HG03469 (cell line): Measurements from ENCODE around the gene TOMM20.

Source experiments
- ATAC-seq: cut with Tn5 transposase; IDR thresholded peaks from one replicate; pipeline ENCODE4 v1.9.1; 2021; ENCODE audit warnings: mild to moderate bottlenecking, moderate library complexity, moderate number of reproducible peaks; ENCODE audit not compliant: unreplicated experiment

The TOMM20 gene

DNA sequence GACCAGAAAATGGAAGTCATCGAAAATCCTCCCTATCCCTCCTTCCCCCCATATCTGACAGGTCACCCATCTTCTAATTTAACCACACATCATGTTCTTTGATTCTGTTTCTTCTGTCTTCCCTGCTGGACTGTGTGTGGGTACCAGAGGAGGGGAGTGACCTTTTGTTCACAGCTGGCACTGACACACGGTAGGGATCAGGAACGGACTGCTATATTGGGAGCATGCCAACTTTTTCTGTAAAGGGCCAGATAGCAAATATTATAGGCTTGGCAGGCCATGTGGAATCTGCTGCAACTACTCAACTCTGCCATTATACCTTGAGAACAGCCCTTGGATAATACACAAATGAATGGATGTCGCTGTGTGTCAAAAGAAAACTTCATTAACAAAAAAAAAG lies 7.5 kb upstream of the TOMM20 start:
- ATAC-seq, result no peak

DNA sequence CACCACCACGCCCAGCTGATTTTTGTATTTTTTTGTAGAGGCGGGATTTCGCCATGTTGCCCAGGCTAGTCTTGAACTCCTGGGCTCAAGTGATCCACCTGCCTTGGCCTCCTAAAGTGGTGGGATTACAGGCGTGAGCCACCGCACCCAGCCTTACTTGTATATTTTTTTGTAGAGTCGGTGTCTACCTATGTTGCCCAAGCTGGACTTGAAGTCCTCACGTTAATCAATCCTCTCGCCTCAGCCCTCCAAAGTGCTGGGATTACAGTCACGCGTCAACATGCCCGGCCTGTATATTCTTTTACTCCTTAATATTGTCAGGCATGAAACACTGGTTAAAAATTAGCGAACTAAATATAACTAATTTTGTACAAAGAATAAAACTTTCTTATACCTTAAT lies 5.5 kb upstream of the TOMM20 start:
- ATAC-seq, result no peak

DNA sequence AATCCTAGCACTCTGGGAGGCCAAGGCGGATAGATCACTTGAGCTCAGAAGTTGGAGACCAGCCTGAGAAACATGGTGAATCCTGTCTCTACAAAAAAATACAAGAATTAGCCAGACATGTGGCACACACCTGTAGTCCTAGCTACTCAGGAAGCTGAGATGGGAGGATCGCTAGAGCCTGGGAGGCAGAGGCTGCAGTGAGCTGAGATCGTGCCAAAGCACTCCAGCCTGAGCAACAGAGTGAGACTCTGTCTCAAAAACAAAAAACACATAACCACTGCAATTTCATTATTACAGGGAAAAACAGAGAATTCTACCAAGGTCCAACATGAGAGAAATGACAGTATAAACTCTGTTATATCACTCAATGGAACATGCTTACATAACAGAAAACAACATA lies 4.4 kb upstream of the TOMM20 start:
- ATAC-seq, result no peak

DNA sequence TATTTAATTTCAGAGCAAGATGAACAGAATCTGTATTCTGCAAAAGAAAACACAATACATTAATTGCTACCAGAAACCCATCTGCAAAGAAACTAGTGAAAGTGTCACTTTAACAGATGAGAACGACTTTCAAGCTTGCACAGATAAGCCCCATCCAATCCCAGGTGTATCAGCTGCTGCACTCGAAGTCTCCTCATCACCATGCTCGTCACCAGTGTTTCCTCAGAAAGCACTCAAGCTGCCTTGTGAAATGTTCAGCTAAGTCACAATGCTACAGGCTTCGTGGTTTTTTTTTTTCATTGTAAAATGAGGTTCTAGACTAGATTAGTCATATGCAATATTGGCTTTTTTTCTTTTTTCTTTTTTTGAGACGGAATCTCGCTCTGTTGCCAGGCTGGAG lies 3.3 kb upstream of the TOMM20 start:
- ATAC-seq, result no peak

DNA sequence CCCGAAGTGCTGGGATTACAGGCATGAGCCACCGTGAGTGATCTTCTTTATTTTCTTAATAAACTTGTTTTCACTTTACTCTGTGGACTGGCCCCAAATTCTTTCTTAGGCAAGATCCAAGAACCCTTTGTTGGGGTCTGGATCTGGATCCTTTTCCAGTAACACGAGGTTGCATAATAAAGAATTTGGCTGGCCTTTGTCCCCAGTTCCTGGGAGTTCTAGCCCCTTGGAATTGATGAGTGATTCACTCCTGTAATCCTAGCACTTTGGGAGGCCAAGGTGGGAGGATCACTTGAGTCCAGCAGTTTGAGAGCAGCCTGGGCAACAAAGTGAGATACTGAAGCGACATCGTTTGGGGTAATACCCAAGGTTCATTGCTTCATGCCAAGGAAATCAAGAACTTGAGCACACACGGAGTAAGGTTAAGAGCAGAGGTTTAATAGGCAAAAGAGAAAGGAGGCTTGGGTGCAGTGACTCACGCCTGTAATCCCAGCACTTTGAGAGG lies 2.2 kb upstream of the TOMM20 start:
- no peak for ATAC-seq

DNA sequence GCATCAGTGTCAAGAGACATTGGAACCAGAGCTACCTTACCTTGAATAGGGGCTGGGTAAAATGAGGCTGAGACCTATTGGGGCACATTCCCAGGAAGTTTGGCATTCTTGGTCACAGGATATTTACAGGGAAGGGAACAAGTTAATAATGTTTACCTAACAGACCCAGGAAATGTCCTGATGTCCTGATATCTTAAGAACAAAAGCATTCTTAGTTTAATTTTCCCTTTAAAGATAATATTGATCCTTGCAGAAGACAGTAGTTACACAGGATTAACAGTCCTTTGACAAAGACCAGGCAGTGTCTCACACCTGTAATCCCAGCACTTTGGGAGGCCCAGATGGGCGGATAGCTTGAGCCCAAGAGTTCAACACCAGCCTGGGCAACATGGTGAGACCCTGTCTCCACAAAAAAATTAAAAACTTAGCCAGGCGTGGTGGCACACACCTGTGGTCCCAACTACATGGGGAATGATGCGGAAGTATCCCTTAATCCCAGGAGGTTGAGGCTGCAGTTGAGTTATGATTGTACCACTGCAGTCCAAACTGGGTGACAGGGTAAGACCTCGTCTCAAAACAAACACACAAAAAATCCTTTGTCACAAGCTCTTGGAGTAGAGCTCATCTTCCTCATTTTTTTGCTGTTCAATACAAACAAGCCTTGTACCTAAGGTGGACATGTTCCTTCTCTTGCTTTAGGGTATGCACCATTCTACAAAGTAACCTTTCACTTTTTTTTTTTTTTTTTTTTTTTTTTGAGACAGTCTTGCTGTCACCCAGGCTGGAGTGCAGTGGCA lies 1.3 kb upstream of the TOMM20 start:
- no peak for ATAC-seq

DNA sequence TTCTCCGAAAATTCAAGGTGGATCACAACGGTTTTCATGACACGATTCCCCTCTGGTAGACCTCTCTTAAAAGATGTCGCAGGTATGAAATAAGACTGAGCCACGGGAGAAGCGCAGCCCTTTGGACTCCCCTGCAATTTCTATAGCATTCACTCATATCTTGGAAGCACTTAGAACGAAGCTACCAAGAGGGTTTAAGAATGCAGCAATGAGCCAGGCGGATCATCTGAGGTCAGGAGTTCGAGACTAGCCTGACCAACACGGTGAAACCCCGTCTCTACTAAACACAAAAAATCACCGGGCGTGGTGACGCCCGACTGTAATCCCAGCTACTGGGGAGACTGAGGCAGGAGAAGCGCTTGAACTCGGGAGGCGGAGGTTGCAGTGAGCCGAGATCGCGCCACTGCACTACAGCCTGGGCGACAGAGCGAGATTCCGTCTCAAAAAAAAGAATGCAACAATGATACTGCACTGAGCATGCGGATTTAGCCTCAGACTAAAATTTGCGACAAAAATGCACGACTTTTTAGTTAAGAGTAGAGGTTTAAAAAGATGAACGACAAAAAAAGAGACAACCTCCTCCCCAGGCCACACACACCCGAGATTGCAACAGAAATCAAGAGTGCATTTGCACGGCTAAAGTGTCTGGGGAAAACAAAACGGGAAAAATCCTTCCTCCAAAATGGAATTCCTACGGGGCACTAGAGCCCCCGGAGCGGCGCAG lies 743 bp downstream of the TOMM20 start:
- ATAC-seq, result no peak

DNA sequence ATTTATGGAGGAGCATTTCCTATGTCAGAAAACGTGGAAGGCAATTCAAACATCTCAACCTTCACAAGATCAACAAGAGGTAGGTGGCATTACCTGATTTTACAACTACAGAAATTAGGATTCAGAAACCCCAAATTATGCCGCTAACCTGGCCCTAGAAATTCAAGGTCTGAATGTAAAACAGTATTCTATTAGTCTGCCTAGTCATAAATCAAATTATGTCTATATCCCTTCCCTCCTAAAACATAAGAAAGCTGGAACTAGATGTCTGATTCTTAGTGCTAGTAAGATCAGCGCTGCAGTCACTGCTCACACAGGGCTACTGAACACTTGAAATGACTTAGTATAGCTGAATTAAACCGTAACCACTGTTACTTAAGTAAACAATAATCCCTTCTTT lies 1.4 kb downstream of the TOMM20 start:
- no peak for ATAC-seq

DNA sequence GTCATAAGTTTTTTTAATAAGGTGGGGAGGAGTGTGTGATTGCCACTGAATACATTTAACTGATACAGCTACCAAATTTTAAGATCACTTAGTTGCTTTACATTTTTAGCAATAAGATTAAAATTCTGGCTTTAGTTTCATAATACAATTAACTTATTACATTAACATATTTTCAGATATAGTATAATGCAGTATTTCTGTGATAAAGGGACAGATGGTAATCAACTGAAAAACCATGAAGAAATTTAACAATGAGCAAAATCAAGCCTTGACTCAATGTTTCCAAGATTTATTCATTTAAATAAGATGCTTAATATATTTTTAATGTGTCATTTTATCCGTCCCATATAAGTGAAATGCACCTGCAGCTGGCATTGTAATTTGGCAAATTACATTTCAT lies 4.0 kb downstream of the TOMM20 start:
- ATAC-seq, result no peak

DNA sequence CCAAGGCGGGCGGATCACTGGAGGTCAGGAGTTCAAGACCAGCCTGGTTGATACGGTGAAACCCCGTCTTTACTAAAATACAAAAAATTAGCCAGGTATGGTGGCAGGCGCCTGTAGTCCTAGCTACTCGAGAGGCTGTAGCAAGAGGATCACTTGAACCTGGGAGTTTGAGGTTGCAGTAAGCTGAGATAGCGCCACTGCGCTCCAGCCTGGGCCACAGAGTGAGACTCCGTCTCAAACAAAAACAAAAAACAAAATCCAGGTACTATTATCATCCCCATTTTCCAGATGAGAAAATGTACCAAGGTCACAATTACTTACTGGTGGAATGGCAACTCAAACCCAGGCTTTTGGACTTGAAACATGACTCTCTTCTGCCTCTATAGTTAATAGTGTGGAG lies 4.5 kb downstream of the TOMM20 start:
- ATAC-seq, result no peak

DNA sequence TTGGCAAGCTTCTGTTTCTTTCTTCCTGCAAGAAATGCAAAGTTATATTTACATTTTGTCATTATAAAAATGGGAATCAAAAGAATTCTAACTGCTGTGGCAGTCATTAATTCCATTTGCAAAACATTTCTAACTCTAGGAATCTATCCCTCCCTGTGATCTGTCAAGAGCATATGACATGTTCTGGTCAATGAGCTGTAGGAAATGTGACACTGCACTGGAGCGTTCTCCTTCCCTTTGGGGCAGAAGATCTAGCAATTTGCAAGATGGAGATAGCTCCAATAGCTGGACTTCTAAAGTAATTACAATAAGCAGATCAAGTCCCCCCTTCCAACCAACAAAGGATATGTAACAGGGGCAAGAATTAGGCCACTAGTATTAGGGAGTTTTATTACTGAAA lies 6.3 kb downstream of the TOMM20 start:
- no peak for ATAC-seq

DNA sequence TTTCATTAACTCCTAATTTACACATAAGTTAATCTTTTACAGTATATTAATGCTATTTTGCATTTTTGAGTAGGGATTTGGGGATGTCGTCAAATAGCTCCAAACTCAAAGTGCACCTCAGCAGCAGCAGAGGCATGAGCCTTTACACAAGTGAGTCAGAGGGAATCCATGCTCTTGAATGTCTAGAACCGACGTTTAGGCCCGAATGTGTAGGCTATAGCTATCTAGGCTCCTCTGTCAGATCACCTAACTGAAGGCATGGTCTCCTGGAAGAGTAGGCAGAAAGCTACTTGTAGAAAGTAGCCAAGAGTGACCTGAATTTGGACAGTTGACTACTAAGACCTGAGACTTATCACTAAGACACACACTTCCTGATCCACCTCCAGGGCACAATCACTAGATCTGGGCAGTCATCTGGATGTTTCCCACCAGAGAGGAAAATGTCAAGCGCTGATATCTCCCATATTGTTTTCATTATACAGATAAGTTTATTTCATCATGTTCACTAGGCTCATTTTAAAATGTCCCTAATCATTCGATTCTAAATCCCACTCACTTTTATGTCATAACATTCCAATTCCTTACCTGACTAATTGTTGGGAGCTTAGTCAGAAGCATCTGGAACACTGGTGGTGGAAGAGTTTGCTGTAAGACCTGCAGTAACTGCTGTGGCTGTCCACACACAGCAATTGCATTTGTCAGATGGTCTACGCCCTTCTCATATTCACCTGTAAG lies 15.3 kb downstream of the TOMM20 start:
- no peak for ATAC-seq

DNA sequence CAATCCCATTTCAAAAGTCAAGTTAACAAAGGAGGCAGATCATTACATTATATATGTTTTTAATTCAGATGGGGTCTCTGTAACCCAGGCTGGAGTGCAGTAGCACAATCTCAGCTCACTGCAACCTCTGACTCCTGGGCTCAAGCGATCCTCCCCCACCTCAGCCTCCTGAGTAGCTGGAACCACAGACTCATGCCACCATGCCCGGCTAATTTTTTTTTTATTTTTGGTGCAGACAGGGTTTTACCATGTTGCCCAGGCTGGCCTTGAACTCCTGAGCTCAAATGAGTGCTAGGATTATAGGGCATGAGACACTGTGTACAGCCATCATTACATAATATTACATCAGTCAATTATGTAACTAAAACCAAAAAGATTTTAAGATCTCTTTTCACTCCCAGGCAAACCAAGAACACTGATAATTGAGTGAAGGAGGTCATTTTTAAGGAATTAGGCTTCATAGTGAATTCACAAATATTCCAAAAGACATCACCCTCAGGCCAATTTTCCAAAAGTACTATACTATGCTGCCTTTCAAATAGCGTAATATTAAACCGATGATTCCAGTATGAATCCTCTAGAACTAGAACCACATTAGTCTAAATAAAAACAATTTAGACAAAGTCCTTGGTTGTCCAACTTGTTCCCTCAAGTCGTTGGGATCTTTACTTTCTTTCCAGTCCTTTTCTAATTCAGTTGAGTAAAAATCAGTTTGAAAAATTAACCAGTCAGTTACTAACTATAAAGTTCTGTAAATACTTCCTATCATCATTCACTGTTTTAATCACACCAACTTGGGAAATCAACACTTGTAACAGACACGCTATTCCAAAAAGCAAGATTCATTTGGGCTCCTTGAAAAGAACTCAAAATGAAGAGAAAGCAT lies 16.1 kb downstream of the TOMM20 start:
- no peak for ATAC-seq

DNA sequence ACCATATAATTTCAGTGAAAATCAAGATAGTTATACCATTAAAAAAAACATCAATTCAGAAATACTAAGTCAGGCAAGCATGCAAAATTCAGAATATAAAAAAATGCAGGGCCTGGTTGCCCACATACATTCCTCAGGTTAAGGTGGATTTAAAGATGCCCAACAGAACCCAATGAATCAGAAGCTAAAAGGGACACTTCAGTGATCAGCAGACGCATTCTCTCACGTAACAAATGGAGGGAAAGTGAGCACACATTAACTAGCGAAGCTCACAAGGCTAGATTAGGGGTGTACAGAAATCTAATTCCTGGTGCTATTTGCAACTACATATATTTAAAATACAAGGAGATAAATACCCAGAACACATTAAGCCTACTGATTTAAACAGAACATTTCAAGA lies 17.5 kb downstream of the TOMM20 start:
- no peak for ATAC-seq

DNA sequence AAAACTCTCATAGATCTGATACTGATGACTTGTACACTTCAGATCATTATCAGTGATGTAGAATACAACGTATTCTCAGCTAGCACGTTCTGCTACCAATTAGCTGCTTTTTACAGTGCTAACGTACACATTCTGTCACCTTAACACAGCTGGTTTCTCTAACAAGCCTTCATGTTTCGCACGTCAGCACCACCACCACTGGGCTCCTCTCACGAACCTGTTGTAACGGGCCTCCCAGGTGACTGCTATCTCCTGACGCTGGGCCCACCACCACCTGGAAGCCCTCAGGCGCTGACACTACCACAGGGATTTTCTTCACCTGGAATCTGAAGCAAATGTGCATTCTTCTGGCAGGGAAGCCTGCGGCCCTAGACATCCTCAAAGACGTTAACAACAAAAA lies 19.8 kb downstream of the TOMM20 start:
- no peak for ATAC-seq

DNA sequence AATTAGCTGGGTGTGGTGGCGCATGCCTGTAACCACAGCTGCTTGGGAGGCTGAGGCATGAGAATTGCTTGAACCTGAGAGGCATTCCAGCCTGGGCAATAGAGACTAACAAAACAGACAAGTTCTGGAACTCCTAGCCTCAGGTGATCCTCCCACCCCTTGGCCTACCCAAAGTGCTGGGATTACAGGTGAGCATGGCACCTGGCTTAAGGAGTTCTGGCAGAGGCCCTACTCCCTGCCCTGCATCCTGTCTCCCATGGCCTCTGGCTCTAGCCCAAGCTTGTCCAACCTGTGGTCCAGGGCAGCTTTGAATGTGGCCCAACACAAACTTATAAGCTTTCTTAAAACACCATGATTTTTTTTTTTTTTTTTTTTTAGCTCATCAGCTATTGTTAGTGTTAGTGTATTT lies 20.4 kb downstream of the TOMM20 start:
- ATAC-seq, result no peak

DNA sequence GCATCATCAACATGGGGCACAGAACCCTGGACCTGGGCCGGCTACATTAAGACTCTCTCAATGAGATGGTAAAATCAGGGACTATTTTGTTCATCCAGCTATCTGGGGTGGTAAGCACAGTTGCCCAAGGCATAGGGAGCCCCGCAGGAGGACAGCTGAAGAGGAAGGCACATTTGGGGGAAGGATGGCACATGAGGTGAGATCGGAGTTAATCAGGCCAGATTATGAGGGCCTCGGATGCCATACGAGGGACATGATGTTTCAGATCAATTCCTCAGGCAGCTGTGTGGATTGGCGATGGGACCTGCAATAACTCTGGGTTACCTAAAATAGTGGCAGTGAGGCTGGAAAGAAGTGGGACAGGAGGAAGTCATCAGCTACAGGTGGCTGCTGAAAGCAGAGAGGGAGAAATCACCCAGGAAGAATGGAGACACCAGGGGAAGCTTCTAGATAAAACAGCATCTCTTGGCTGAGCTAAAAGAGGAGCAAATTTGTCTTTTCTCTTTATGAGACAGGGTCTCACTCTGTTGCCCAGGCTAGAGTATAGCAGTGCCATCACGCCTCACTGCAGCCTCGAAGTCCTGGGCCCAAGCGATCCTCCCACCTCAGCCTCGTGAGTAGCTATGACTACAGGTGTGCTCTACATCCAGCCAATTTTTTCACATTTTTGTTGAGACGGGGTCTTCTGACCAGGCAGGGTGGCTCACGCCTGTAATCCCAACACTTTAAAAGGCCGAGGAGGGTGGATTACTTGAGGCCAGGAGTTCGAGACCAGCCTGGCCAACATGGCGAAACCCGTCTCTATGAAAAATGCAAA lies 21.1 kb downstream of the TOMM20 start:
- ATAC-seq, result no peak

DNA sequence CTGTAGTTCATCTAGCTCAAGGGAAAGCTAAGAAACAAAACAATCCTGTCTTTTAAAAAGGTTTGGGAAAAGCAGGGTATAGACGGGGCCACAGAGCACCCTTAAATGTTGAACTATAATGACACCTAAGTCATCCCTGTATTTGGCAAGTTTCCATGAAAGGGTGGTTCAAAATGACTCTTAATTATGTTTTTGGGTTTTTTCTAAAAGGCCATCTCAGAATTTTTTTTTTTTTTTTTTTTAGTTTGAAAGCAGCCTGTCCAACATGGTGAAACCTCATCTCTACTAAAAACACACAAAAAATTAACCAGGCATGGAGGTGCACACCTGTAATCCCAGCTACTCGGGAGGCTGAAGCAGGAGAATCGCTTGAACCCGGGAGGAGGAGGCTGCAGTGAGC lies 22.2 kb downstream of the TOMM20 start:
- ATAC-seq, result no peak

DNA sequence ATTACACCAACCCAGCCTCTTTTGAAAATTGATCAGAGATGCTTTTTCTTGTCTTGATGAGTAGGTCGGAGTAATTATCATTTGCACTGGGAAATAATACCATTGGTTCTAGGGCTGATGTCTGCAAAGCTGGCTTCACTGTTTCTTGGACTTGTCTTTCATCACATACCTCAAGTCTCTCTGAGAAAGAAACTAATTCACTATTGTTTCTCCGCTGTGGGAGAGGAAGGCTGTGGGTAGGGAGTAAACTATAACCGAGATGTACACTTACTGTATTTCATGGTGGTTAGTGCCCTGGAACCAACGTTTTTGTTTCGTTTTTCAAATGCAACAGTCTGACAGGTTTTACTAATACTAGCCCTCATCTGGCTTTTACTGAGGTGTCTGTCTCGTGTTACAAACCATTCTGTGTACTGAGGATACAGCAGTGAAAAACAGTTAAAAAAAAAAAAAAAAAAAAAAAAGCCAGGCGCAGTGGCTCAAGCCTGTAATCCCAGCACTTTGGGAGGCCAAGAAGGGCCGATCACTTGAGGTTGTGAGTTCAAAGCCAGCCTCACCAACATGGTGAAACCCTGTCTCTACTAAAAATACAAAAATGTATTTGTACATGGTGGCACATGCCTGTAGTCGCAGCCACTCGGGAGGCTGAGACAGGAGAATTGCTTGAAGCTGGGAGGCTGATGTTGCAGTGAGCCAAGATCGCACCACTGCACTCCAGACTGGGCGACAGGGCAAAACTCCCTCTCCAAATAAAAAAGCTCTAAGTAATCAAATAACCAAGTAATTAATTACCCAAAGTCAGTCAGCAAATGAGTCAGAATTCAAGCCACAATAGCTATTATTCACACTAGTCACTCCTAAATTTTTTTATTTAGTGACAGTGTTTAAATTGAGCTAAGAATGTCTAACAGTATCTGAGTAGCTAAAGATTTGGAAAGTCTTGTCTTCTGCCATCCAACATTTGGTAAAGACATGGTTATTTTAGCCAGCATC lies 23.3 kb downstream of the TOMM20 start:
- ATAC-seq, result peak; percentile 63
